EH (cell line): ENCODE data around the gene PPP1R14D.

ENCODE experiments used
- DNase-seq: peaks from one replicate; pipeline ENCODE4 v3.0.0-alpha.2; 2015; ENCODE audit warnings: low read depth

PPP1R14D gene

GRCh38 chr15:40852529-40852928 is 24.0 kb upstream of the PPP1R14D start:
- no peak for DNase-seq

GRCh38 chr15:40850576-40851112 is 22.1 kb upstream of the PPP1R14D start:
- DNase-seq: no peak

GRCh38 chr15:40847223-40847961 is 18.9 kb upstream of the PPP1R14D start:
- DNase-seq: peak; percentile 62

GRCh38 chr15:40846841-40847222 is 18.3 kb upstream of the PPP1R14D start:
- no peak for DNase-seq

- no peak for DNase-seq
Measured at GRCh38 chr15:40845511-40846284, 17.2 kb upstream of the PPP1R14D start.

GRCh38 chr15:40845036-40845435 is 16.5 kb upstream of the PPP1R14D start:
- no peak for DNase-seq

GRCh38 chr15:40844696-40845030 is 16.2 kb upstream of the PPP1R14D start:
- DNase-seq: peak; percentile 21

GRCh38 chr15:40843885-40844695 is 15.6 kb upstream of the PPP1R14D start, which contains the start of gene SPINT1:
SPINT1 (plus strand) TSS chr15:40844048; CDS start chr15:40844555, 507 bp downstream.
- peak; percentile 14 for DNase-seq

- no peak for DNase-seq
Measured at GRCh38 chr15:40843261-40843884, 14.9 kb upstream of the PPP1R14D start.

GRCh38 chr15:40841741-40842140 is 13.2 kb upstream of the PPP1R14D start:
- DNase-seq: no peak

GRCh38 chr15:40838756-40839155 is 10.2 kb upstream of the PPP1R14D start:
- DNase-seq: peak; percentile 54

GRCh38 chr15:40836020-40836419 is 7.5 kb upstream of the PPP1R14D start:
- no peak for DNase-seq

GRCh38 chr15:40832903-40833302 is 4.4 kb upstream of the PPP1R14D start:
- no peak for DNase-seq

- DNase-seq: no peak
Measured at GRCh38 chr15:40831861-40832260, 3.4 kb upstream of the PPP1R14D start.

GRCh38 chr15:40830884-40831283 is 2.4 kb upstream of the PPP1R14D start:
- no peak for DNase-seq

GRCh38 chr15:40829115-40829514 is 607 bp upstream of the PPP1R14D start:
- no peak for DNase-seq

- DNase-seq: peak; percentile 44
Measured at GRCh38 chr15:40826423-40827075, 2.0 kb downstream of the PPP1R14D start.

GRCh38 chr15:40825661-40826422 is 2.7 kb downstream of the PPP1R14D start:
- DNase-seq: peak; percentile 55

GRCh38 chr15:40823572-40824343 is 4.8 kb downstream of the PPP1R14D start:
- DNase-seq: no peak

- DNase-seq: no peak
Measured at GRCh38 chr15:40821195-40821594, 7.3 kb downstream of the PPP1R14D start.
